Kidney glomerular epithelial cell (primary cell): ENCODE data around the gene ADCY5.
A peak's percentile ranks its signal among the peaks of the same experiment; 100 is the strongest.

Experiments
- DNase-seq: peaks from one replicate; lab custom pipeline; 2025; lab: John Stamatoyannopoulos, UW

The ADCY5 gene

GRCh38 chr3:123367467-123368154 is 81.3 kb downstream of the ADCY5 start:
- DNase-seq: no peak

- DNase-seq: no peak
Observed at GRCh38 chr3:123365450-123366143, 83.3 kb downstream of the ADCY5 start.

- no peak for DNase-seq
Observed at GRCh38 chr3:123361071-123361470, 87.8 kb downstream of the ADCY5 start.

- DNase-seq: no peak
Observed at GRCh38 chr3:123357275-123357674, 91.6 kb downstream of the ADCY5 start.

GRCh38 chr3:123353850-123354233 is 95.0 kb downstream of the ADCY5 start:
- DNase-seq: no peak

GRCh38 chr3:123353227-123353849 is 95.6 kb downstream of the ADCY5 start:
- no peak for DNase-seq

GRCh38 chr3:123352134-123352554 is 96.7 kb downstream of the ADCY5 start:
- DNase-seq: no peak

- DNase-seq: no peak
Observed at GRCh38 chr3:123351501-123351900, 97.4 kb downstream of the ADCY5 start.

GRCh38 chr3:123350971-123351370 is 97.9 kb downstream of the ADCY5 start:
- DNase-seq: no peak

- no peak for DNase-seq
Observed at GRCh38 chr3:123349566-123350435, 99.1 kb downstream of the ADCY5 start.

- no peak for DNase-seq
Observed at GRCh38 chr3:123349201-123349535, 99.7 kb downstream of the ADCY5 start.

GRCh38 chr3:123348471-123349200 is 100.3 kb downstream of the ADCY5 start:
- no peak for DNase-seq

GRCh38 chr3:123347691-123348264 is 101.1 kb downstream of the ADCY5 start:
- DNase-seq: no peak

- no peak for DNase-seq
Observed at GRCh38 chr3:123347205-123347604, 101.7 kb downstream of the ADCY5 start.

GRCh38 chr3:123346021-123346420 is 102.9 kb downstream of the ADCY5 start:
- no peak for DNase-seq

- DNase-seq: no peak
Observed at GRCh38 chr3:123344907-123345594, 103.8 kb downstream of the ADCY5 start.

GRCh38 chr3:123344175-123344906 is 104.5 kb downstream of the ADCY5 start:
- DNase-seq: peak; percentile 42

GRCh38 chr3:123343296-123344174 is 105.4 kb downstream of the ADCY5 start:
- DNase-seq: no peak

- no peak for DNase-seq
Observed at GRCh38 chr3:123342631-123343080, 106.2 kb downstream of the ADCY5 start.
